ENCODE results near the gene SIK3. TPM values are rescaled to one million over a fixed set of nuclear protein-coding genes. Genes with fewer than 3 reads are reported as not detected.

The SIK3 gene
- total RNA-seq, 2 experiments from 2014 or later: 22.8 to 24.0 TPM

GRCh38 chr11:117000014-117000737 is 98.1 kb downstream of the SIK3 start:
- no peaks in the 10 kb centered on the region for H3K27me3 Mint-ChIP-seq
- no peak overlapping the region for H3K4me3 Mint-ChIP-seq
- peaks cover 54% of the 10 kb centered on the region for H3K4me1 Mint-ChIP-seq
- H3K27ac Mint-ChIP-seq: no peak overlapping the region
- peaks cover 18% of the 10 kb centered on the region for H3K36me3 Mint-ChIP-seq
- H3K9me3 Mint-ChIP-seq: peaks cover 2% of the 10 kb centered on the region
- no peak for DNase-seq

- H3K9me3 Mint-ChIP-seq: peaks cover 2% of the 10 kb centered on the region
- no peak overlapping the region for H3K4me3 Mint-ChIP-seq
- no peak overlapping the region for H3K27ac Mint-ChIP-seq
- H3K36me3 Mint-ChIP-seq: peaks cover 10% of the 10 kb centered on the region
- DNase-seq: no peak
- H3K27me3 Mint-ChIP-seq: no peaks in the 10 kb centered on the region
- peaks cover 51% of the 10 kb centered on the region for H3K4me1 Mint-ChIP-seq
Measured at GRCh38 chr11:116997071-116997470, 101.2 kb downstream of the SIK3 start.

- Mint-ChIP-seq H3K9me3 (peaks cover 2% of the 10 kb centered on the region), H3K27me3 (no peaks in the 10 kb centered on the region), H3K36me3 (peaks cover 2% of the 10 kb centered on the region), H3K27ac (no peak overlapping the region), H3K4me3 (no peak overlapping the region), H3K4me1 (peaks cover 48% of the 10 kb centered on the region)
- no peak for DNase-seq
Measured at GRCh38 chr11:116994195-116994594, 104.0 kb downstream of the SIK3 start.

GRCh38 chr11:116993599-116993998 is 104.6 kb downstream of the SIK3 start:
- Mint-ChIP-seq H3K9me3 (peaks cover 2% of the 10 kb centered on the region), H3K36me3 (peaks cover 6% of the 10 kb centered on the region), H3K4me3 (peak overlapping the region; percentile 39), H3K27ac (peak overlapping the region; percentile 69), H3K27me3 (no peaks in the 10 kb centered on the region), H3K4me1 (peaks cover 50% of the 10 kb centered on the region)
- DNase-seq: no peak

- Mint-ChIP-seq H3K4me1 (peaks cover 61% of the 10 kb centered on the region), H3K36me3 (peaks cover 9% of the 10 kb centered on the region), H3K9me3 (no peaks in the 10 kb centered on the region), H3K27me3 (no peaks in the 10 kb centered on the region), H3K27ac (no peak overlapping the region), H3K4me3 (no peak overlapping the region)
- DNase-seq: no peak
Measured at GRCh38 chr11:116991491-116991890, 106.7 kb downstream of the SIK3 start.

- Mint-ChIP-seq H3K27ac (no peak overlapping the region), H3K27me3 (no peaks in the 10 kb centered on the region), H3K4me1 (peaks cover 68% of the 10 kb centered on the region)
Measured at GRCh38 chr11:116990811-116991210, 107.4 kb downstream of the SIK3 start.

GRCh38 chr11:116990061-116990473 is 108.2 kb downstream of the SIK3 start:
- H3K27me3 Mint-ChIP-seq: no peaks in the 10 kb centered on the region
- H3K36me3 Mint-ChIP-seq: peaks cover 9% of the 10 kb centered on the region
- DNase-seq: no peak
- no peaks in the 10 kb centered on the region for H3K9me3 Mint-ChIP-seq
- H3K4me1 Mint-ChIP-seq: peaks cover 64% of the 10 kb centered on the region
- H3K27ac Mint-ChIP-seq: no peak overlapping the region
- no peak overlapping the region for H3K4me3 Mint-ChIP-seq

More at GRCh38 chr11:116990811-116991210, 107.4 kb downstream of the SIK3 start:
- Mint-ChIP-seq H3K4me3 (no peak overlapping the region), H3K36me3 (peaks cover 9% of the 10 kb centered on the region), H3K9me3 (no peaks in the 10 kb centered on the region)
- no peak for DNase-seq

- Mint-ChIP-seq H3K4me1 (peaks cover 65% of the 10 kb centered on the region), H3K27me3 (no peaks in the 10 kb centered on the region), H3K27ac (no peak overlapping the region), H3K36me3 (peaks cover 9% of the 10 kb centered on the region), H3K4me3 (no peak overlapping the region), H3K9me3 (no peaks in the 10 kb centered on the region)
- no peak for DNase-seq
Measured at GRCh38 chr11:116989184-116989583, 109.0 kb downstream of the SIK3 start.

GRCh38 chr11:116986521-116987105 is 111.6 kb downstream of the SIK3 start:
- no peaks in the 10 kb centered on the region for H3K9me3 Mint-ChIP-seq
- DNase-seq: peak; percentile 18
- H3K36me3 Mint-ChIP-seq: peaks cover 9% of the 10 kb centered on the region
- H3K4me3 Mint-ChIP-seq: peak overlapping the region; percentile 30
- peak overlapping the region; percentile 81 for H3K27ac Mint-ChIP-seq
- H3K4me1 Mint-ChIP-seq: peaks cover 56% of the 10 kb centered on the region
- no peaks in the 10 kb centered on the region for H3K27me3 Mint-ChIP-seq

GRCh38 chr11:116984589-116984988 is 113.6 kb downstream of the SIK3 start:
- H3K27me3 Mint-ChIP-seq: no peaks in the 10 kb centered on the region
- H3K4me1 Mint-ChIP-seq: peaks cover 61% of the 10 kb centered on the region
- H3K4me3 Mint-ChIP-seq: no peak overlapping the region
- H3K36me3 Mint-ChIP-seq: peaks cover 9% of the 10 kb centered on the region
- no peak for DNase-seq
- no peaks in the 10 kb centered on the region for H3K9me3 Mint-ChIP-seq
- no peak overlapping the region for H3K27ac Mint-ChIP-seq

GRCh38 chr11:116984186-116984585 is 114.0 kb downstream of the SIK3 start:
- Mint-ChIP-seq H3K27ac (no peak overlapping the region), H3K9me3 (no peaks in the 10 kb centered on the region), H3K36me3 (peaks cover 9% of the 10 kb centered on the region), H3K4me3 (no peak overlapping the region), H3K4me1 (peaks cover 64% of the 10 kb centered on the region), H3K27me3 (no peaks in the 10 kb centered on the region)
- DNase-seq: no peak

- DNase-seq: no peak
- Mint-ChIP-seq H3K9me3 (no peaks in the 10 kb centered on the region), H3K4me3 (no peak overlapping the region), H3K27ac (peak overlapping the region; percentile 80), H3K27me3 (no peaks in the 10 kb centered on the region), H3K4me1 (peaks cover 48% of the 10 kb centered on the region), H3K36me3 (peaks cover 5% of the 10 kb centered on the region)
Measured at GRCh38 chr11:116981266-116981885, 116.9 kb downstream of the SIK3 start.

- Mint-ChIP-seq H3K36me3 (peaks cover 7% of the 10 kb centered on the region), H3K27ac (peak overlapping the region; percentile 80), H3K9me3 (no peaks in the 10 kb centered on the region), H3K27me3 (no peaks in the 10 kb centered on the region), H3K4me3 (peak overlapping the region; percentile 50), H3K4me1 (peaks cover 42% of the 10 kb centered on the region)
- DNase-seq: no peak
Measured at GRCh38 chr11:116980136-116980793, 118.0 kb downstream of the SIK3 start.

GRCh38 chr11:116976941-116977570 is 121.2 kb downstream of the SIK3 start:
- no peak for DNase-seq
- Mint-ChIP-seq H3K9me3 (no peaks in the 10 kb centered on the region), H3K4me1 (peaks cover 44% of the 10 kb centered on the region), H3K36me3 (peaks cover 7% of the 10 kb centered on the region), H3K27me3 (no peaks in the 10 kb centered on the region), H3K4me3 (no peak overlapping the region), H3K27ac (no peak overlapping the region)

GRCh38 chr11:116975661-116976060 is 122.6 kb downstream of the SIK3 start:
- Mint-ChIP-seq H3K4me1 (peaks cover 37% of the 10 kb centered on the region), H3K27ac (no peak overlapping the region), H3K4me3 (no peak overlapping the region), H3K36me3 (peaks cover 7% of the 10 kb centered on the region), H3K9me3 (no peaks in the 10 kb centered on the region), H3K27me3 (no peaks in the 10 kb centered on the region)
- no peak for DNase-seq

Measured in activated naive CD8-positive, alpha-beta T cell treated with anti-CD3 and anti-CD28 coated beads for 36 hours (primary cell).